DOHH2 (cell line): ENCODE results near the gene CNOT6.

ENCODE experiments used
- H3F3A ChIP-seq: fragments of 200-600 bp; sonication (generic), shearing (Covaris generic); 2 replicates; pipeline ENCODE4 v1.6.0; 2016; ENCODE audit warnings: antibody characterized with exemption, mild to moderate bottlenecking; ENCODE audit not compliant: control insufficient read depth, insufficient read depth
- H3K27ac ChIP-seq: fragments of 200-600 bp; sonication (generic); 2 replicates; pipeline ENCODE4 v1.5.1; 2014; ENCODE audit warnings: low read depth, mild to moderate bottlenecking, low read length, moderate library complexity
- H3K27me3 ChIP-seq: fragments of 200-600 bp; sonication (generic); 2 replicates; pipeline ENCODE4 v1.6.1; 2014; ENCODE audit warnings: mild to moderate bottlenecking, low read length, mixed read lengths; ENCODE audit not compliant: control insufficient read depth
- H3K36me3 ChIP-seq: fragments of 200-600 bp; sonication (generic); 2 replicates; pipeline ENCODE4 v1.6.1; 2014; ENCODE audit warnings: mild to moderate bottlenecking, low read length, moderate library complexity, mixed read lengths; ENCODE audit not compliant: control insufficient read depth
- H3K4me1 ChIP-seq: fragments of 200-600 bp; sonication (generic); 2 replicates; pipeline ENCODE4 v1.6.1; 2014; ENCODE audit warnings: mild to moderate bottlenecking, low read length, mixed read lengths; ENCODE audit not compliant: control insufficient read depth
- H3K4me2 ChIP-seq: fragments of 200-600 bp; sonication (generic); 2 replicates; pipeline ENCODE4 v1.6.0; 2014; ENCODE audit warnings: mild to moderate bottlenecking, low read length, moderate library complexity
- H3K4me3 ChIP-seq: fragments of 200-600 bp; sonication (generic); 2 replicates; pipeline ENCODE4 v1.5.1; 2014; ENCODE audit warnings: mild to moderate bottlenecking, low read length, mixed read lengths
- H3K79me2 ChIP-seq: fragments of 200-600 bp; sonication (generic); 2 replicates; pipeline ENCODE4 v1.6.1; 2014; ENCODE audit warnings: mild to moderate bottlenecking, low read length, mixed read lengths; ENCODE audit not compliant: control insufficient read depth
- H3K9me2 ChIP-seq: fragments of 200-600 bp; sonication (generic); replicated peaks from 2 replicates; pipeline ENCODE4 v1.6.1; 2014; ENCODE audit warnings: mild to moderate bottlenecking, low read length, mixed read lengths; ENCODE audit not compliant: control insufficient read depth
- H3K9me3 ChIP-seq: fragments of 200-600 bp; sonication (generic); 2 replicates; pipeline ENCODE4 v1.6.1; 2014; ENCODE audit warnings: antibody characterized with exemption, low read length, mixed read lengths; ENCODE audit not compliant: control insufficient read depth, insufficient read depth
- H4K20me1 ChIP-seq: fragments of 200-600 bp; sonication (generic); 2 replicates; pipeline ENCODE4 v1.6.0; 2014; ENCODE audit warnings: low read depth, mild to moderate bottlenecking, antibody characterized with exemption, low read length, moderate library complexity; ENCODE audit not compliant: control insufficient read depth, insufficient read depth
- EZH2phosphoT487 ChIP-seq: fragments of 200-600 bp; sonication (generic); IDR thresholded peaks from 2 replicates; pipeline ENCODE4 v1.6.1; 2017; ENCODE audit warnings: borderline replicate concordance, mild to moderate bottlenecking, antibody characterized with exemption, low read length, moderate library complexity, mixed read lengths
- TF ChIP-seq, protein P1 (sequence below): fragments of 200-600 bp; sonication (generic); IDR thresholded peaks from one replicate; pipeline ENCODE4 v1.5.1; 2014; ENCODE audit warnings: antibody characterized with exemption, mild to moderate bottlenecking, low read depth, low read length; ENCODE audit not compliant: poor library complexity, severe bottlenecking

CNOT6 gene

GRCh38 chr5:180521101-180521500 is 26.9 kb downstream of the CNOT6 start:
- no peak overlapping the region for H3K4me3 ChIP-seq
- peaks cover 28% of the 10 kb centered on the region for H3K4me1 ChIP-seq
- H3K27me3 ChIP-seq = no peaks in the 10 kb centered on the region
- H4K20me1 ChIP-seq = no peaks in the 10 kb centered on the region
- TF ChIP-seq EZH2phosphoT487 = no peak
- TF ChIP-seq, protein P1, sequence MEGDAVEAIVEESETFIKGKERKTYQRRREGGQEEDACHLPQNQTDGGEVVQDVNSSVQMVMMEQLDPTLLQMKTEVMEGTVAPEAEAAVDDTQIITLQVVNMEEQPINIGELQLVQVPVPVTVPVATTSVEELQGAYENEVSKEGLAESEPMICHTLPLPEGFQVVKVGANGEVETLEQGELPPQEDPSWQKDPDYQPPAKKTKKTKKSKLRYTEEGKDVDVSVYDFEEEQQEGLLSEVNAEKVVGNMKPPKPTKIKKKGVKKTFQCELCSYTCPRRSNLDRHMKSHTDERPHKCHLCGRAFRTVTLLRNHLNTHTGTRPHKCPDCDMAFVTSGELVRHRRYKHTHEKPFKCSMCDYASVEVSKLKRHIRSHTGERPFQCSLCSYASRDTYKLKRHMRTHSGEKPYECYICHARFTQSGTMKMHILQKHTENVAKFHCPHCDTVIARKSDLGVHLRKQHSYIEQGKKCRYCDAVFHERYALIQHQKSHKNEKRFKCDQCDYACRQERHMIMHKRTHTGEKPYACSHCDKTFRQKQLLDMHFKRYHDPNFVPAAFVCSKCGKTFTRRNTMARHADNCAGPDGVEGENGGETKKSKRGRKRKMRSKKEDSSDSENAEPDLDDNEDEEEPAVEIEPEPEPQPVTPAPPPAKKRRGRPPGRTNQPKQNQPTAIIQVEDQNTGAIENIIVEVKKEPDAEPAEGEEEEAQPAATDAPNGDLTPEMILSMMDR = no peak
- H3F3A ChIP-seq = 0 out of 2 replicates have a peak, but pooled peaks cover 3% of the 10 kb centered on the region
- no peak overlapping the region for H3K27ac ChIP-seq
- H3K79me2 ChIP-seq = peaks cover 100% of the 10 kb centered on the region
- peaks cover 15% of the 10 kb centered on the region for H3K36me3 ChIP-seq
- H3K4me2 ChIP-seq = no peak overlapping the region
- no peaks in the 10 kb centered on the region for H3K9me3 ChIP-seq
- H3K9me2 ChIP-seq = no peaks in the 10 kb centered on the region

- no peaks in the 10 kb centered on the region for H3K9me3 ChIP-seq
- H3K27me3 ChIP-seq = no peaks in the 10 kb centered on the region
- H3K27ac ChIP-seq = no peak overlapping the region
- H3K4me1 ChIP-seq = peaks cover 28% of the 10 kb centered on the region
- 0 out of 2 replicates have a peak, but pooled peaks cover 2% of the 10 kb centered on the region for H3F3A ChIP-seq
- no peak overlapping the region for H3K4me2 ChIP-seq
- no peaks in the 10 kb centered on the region for H3K9me2 ChIP-seq
- H3K79me2 ChIP-seq = peaks cover 100% of the 10 kb centered on the region
- H4K20me1 ChIP-seq = no peaks in the 10 kb centered on the region
- TF ChIP-seq EZH2phosphoT487 = no peak
- TF ChIP-seq, protein P1 = no peak
- peaks cover 15% of the 10 kb centered on the region for H3K36me3 ChIP-seq
- no peak overlapping the region for H3K4me3 ChIP-seq
Measured at GRCh38 chr5:180521591-180521990, 27.4 kb downstream of the CNOT6 start.

GRCh38 chr5:180522330-180522729 is 28.2 kb downstream of the CNOT6 start:
- no peaks in the 10 kb centered on the region for H3K9me2 ChIP-seq
- H3K4me2 ChIP-seq = no peak overlapping the region
- peaks cover 100% of the 10 kb centered on the region for H3K79me2 ChIP-seq
- H3K4me3 ChIP-seq = no peak overlapping the region
- TF ChIP-seq, protein P1 = no peak
- TF ChIP-seq EZH2phosphoT487 = no peak
- H3K27ac ChIP-seq = no peak overlapping the region
- H4K20me1 ChIP-seq = no peaks in the 10 kb centered on the region
- H3K27me3 ChIP-seq = no peaks in the 10 kb centered on the region
- no peaks in the 10 kb centered on the region for H3F3A ChIP-seq
- peaks cover 28% of the 10 kb centered on the region for H3K4me1 ChIP-seq
- H3K36me3 ChIP-seq = peaks cover 15% of the 10 kb centered on the region
- no peaks in the 10 kb centered on the region for H3K9me3 ChIP-seq
